HG03469 (cell line): ENCODE data around the gene F8.
"Not testable (repeated sequence)": the region's sequence is repeated elsewhere in the genome, so short reads cannot be mapped to it uniquely, and the experiment has no call there.

Experiments
- ATAC-seq: cut with Tn5 transposase; IDR thresholded peaks from one replicate; pipeline ENCODE4 v1.9.1; 2021; ENCODE audit warnings: mild to moderate bottlenecking, moderate library complexity, moderate number of reproducible peaks; ENCODE audit not compliant: unreplicated experiment

F8 gene

GRCh38 chrX:154819771-154820341 lies 202.7 kb downstream of the F8 start:
- no peak for ATAC-seq

DNA sequence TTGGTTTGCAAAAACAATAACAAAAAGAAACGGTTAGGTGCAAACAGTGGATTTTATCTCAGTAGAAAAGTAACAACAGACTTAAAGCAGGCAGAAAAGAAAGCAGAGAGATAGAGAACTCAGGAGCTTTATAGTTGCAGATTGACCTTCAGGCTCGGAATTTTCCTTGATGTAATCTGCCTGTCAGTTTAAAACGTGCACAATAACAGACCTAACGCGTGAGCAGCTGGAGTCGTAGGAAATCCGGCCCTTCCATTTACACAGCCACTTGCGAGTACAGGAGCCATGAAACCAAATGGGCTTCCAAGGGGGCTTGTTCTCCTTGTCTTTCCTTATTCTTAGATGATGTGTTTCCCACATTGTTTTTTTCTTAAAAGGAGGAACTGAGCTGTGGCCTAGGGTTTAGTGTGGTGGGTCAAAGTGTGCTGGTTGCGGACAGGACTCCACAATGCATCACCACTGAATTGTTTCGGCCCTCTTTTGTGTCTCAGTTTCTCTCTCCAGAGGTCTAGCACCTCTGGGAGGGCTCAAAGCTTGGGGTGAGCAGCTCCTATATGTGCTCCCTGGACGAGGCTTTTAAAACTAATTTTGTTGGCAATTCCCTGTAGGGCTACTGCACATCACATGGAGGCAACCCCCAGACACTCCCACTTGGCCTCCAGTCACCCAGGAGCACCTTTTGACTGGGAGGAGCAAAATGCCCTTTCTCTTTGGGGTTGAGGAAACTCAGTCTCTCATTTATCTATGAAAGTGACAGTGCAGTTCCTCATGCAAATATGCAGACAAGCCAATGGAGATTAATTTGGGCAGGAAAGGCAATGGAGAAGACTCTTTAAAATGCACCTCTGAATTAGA lies 203.4 kb downstream of the F8 start:
- no peak for ATAC-seq

- ATAC-seq = not testable (repeated sequence)
Measured at GRCh38 chrX:154817048-154817618, 205.4 kb downstream of the F8 start.

- ATAC-seq = not testable (repeated sequence)
Measured at GRCh38 chrX:154816326-154816898, 206.1 kb downstream of the F8 start.

DNA sequence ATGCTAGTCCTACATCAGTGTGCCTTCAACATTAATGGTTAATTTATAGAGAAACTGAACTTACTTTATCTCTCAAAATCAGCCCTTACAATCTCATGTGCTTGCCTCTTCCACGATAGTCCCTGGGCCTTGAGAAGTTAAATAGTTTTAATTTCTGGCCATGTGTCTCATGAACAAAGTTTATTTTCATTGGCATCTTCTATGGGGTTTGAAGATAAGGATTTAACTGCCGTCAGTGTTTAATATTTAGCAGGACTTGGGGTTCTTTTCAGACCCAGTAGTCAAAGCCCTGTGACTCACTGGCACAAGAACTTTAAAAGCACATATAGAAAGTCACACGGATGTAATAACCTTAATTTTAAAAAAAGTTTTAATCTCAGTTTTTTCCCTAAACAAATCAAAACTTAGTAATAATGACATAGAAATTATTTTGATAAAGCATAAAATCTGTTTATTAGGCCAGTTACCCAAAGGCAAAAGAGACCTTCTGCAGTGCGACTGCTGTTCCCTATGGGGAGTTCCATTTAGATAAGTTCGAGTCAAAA lies 207.2 kb downstream of the F8 start:
- ATAC-seq = no peak

- no peak for ATAC-seq
Measured at GRCh38 chrX:154813801-154814200, 208.7 kb downstream of the F8 start.

DNA sequence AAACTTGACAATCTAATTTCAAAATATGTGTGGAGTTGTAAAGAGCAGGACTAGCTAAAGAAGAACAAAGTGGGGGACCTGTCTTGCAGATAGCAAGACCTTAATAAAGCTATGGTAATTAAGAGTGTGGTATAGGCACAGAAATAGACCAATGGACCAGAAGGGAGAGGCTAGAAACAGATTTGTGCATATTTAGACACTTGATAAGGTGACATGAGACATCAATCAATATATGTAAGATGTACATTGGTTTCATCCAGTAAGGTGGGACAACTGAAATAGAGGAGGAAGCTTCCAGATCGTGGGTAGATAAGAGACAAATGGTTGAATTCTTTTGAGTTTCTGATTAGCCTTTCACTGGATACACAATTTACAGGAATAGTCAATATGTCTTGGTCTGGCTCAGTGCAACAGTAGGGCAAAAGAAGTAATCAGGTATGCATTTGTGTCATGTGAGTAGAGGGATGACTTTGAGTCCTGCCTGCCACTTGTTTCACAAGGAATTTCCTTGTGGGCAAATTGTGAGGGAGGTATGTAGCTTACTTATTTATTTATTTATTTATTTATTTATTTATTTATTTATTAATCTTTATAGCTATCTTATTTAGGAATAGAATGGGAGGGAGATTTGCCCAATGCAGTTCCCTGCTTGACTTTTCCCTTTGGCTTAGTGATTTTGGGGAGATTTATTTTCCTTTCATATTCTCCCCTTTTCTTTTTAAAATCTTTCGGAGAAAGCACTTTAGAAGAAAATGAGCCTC lies 210.0 kb downstream of the F8 start:
- no peak for ATAC-seq

DNA sequence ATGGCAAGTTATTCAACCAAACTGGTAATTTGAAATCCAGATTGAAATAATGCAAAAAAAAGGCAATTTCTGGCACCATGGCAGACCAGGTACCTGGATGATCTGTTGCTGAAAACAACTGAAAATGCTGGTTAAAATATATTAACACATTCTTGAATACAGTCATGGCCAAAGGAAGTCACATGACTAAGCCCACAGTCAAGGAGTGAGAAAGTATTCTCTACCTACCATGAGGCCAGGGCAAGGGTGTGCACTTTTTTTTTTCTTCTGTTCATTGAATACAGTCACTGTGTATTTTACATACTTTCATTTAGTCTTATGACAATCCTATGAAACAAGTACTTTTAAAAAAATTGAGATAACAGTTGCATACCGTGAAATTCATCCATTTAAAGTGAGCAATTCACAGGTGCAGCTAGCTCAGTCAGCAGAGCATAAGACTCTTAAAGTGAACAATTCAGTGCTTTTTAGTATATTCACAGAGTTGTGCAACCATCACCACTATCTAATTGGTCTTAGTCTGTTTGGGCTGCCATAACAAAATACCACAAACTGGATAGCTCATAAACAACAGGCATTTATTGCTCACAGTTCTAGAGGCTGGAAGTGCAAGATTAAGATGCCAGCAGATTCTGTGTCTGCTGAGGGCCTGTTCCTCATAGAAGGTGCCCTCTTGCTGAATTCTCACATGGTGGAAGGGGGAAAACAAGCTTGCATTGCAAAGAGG lies 212.4 kb downstream of the F8 start:
- no peak for ATAC-seq

DNA sequence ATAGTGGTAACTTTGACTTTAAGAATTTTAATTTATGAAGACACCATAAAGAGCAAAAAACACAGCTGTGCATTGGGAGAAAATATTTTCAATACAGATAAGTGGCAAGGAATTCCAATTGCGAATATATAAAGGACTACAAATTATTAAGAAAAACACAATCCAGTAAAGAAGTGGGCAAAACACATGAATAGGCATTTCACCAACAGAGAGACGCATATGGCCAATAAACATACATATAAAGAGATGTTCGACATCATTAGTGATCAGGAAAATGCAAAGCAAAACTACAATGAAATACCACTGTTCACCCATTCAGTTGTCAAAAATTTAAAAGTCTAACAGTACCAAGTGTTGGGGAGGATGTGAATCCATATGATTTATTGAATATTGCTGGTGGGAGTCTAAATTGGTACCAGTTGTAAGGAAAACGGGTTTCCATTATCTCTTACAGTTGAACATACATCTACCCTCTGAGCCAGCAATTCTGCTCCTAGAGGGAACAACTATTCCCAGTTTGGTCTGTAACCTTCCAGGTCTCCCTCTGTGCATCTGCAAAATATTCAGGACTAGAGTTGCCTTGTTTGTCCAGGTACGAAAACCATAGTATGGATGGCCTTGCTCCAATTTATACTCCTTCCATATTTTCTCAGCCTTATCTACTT lies 215.6 kb downstream of the F8 start:
- no peak for ATAC-seq

DNA sequence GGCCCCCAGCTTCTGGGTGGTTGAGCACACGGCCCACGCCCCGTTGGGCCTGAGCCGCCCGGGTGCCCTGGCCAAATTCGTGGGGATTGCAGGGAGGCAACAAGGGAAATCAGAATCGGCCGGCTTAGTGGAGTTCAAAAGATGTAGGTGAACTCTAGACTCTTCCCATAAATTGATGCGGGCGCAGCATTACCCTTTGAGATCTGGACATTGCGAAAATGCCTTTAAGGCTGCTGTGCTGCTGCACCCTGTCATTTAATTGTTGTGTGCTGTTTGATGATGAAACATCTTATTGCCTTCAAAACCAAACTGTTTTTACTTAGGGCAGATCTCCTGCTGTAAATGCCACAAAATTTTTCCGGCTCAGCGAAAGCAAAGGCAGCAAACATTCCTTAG lies 216.8 kb downstream of the F8 start:
- ATAC-seq = no peak

DNA sequence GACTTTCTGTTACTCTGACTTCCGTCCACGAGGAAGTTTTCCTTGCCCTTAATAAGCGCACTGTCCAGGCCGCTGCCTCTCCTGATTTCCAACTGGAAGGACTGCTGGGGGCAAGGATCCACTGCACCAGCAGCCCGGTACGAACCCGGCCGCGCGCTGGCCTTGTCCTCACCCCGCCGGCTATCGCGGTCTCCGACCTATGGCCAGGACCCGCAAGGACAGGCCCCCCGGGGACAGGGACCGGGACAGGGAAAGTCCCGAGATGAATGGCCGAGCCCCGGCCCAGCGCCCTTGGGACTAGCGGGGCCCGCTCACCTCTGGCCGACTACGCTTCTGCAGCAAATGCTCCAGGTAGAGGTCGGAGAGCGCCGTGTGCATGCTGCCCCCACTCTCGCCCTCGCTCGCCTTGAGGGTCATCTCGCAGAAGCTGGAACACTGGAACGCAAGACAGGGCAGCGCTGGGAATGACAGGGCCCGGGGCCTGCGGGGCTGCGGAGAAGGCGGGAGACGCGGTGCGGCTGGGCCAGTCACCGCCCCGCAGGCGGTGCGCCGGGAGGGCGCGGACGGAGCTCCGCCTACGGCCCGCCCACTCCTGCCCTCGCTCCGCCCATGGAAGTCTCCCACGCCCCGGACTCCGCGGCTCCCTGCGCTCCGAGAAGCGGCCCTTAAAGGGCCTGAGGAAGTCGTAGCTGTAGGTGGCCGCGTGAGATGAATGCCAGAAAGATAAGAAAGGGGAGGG lies 217.4 kb downstream of the F8 start, which contains the start of gene MPP1:
Gene MPP1 (minus strand): TSS at position 529 of the 739 bp plus-strand sequence. CDS start 112 bp downstream, at position 417.
- ATAC-seq = peak; percentile 77

DNA sequence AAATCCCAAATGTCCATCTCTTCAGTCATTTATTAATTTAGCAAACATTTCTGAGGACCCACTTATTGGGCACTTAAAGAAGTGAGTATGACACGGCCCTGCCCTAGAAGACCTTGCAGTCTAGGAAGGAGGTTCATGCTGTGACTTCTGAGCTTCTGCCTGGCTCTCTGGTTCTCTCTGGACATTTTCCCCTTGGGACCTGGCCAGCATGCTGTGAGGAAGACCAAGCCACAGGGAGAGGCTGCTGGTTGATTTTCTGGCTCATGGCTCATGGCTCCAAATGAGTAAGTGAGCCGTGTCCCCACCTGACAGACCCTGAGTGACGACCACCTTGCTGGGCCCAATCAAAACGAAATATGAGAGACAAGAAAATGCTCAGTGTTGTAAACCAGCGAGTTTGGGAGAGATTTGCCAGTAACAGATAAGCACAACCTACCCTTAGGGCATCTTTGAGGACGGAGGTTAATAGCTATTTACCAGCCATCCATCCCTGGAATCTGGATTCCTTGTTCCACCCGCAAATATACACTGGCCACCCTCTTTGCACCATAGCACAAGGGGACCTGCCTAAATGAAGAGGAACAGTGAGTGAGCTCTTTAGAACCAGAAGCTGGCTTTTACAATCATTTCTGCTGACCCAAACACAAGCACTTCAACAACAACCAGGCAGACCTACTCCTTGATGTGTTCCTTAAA lies 218.1 kb downstream of the F8 start:
- ATAC-seq = no peak

DNA sequence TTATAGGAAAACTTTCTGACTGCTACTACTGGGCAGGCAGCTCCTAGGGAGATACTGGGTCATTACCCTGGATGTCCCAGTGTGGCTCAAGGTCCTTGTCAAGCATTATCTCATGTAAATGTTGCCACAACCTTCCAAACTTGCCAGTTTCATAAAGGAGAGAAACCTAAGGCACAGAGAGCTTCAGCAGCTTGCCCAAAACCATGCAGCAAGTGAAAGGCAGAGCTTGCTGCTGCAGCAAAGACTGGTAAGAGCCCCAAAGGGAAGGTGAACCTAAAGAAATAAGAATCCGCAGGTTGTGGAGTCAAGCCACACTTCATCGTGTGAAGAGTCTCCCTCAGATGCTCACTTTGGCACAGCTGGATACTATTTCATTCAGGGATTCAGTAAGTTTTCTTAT lies 219.6 kb downstream of the F8 start:
- ATAC-seq = no peak

DNA sequence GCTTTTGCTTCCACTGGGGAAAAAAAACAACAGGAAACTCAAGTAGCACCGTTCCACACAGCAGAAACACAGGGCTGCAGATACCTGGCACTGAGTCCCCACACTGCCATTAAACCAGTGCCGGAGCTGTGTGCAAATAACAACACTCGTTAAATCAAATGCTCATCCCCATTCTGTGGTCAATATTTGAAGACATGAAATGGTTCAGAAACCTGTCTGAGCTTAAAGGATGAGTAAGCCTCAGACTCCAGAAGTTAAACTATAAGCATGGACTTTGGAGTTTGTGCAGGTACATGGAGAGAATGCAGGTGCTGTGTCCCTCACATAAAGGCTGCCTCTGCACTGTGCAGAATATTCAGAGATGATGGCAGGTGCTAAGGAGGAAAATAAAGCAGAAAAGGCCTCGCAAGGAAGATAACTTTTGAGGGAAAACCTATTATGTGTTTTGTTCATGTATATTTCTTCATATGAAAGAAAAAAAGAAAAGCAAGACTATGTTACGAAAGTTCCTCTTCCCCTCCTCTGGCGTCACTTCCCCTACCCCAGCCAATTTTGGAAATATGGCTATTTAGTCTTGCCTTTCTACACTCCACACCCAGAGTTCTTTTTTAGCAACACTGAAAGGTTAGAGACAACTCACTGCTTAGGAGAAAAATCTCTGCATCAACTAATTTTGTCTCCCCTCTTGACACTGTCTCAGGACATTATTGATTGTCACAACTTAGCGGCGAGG lies 221.9 kb downstream of the F8 start:
- ATAC-seq = no peak

- no peak for ATAC-seq
Measured at GRCh38 chrX:154799556-154800348, 222.8 kb downstream of the F8 start.

DNA sequence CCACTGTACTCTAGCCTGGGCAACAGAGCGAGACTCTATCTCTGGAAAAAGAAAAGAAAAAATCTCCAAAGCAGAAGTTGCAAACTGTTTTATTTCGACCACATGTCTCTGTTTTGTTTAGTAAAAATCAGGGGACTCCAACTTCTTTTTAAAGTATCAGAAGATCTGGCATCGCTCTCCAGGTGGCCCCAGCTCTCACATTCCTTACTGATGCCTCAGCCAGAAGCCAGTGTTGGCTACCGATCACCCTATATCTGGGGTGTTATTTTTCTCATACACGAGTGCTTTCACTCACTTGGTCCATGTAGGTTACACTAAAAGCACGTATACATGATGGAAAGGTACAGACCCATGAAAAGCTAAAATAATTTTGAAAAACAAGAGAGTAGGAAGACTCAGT lies 225.5 kb downstream of the F8 start:
- no peak for ATAC-seq

DNA sequence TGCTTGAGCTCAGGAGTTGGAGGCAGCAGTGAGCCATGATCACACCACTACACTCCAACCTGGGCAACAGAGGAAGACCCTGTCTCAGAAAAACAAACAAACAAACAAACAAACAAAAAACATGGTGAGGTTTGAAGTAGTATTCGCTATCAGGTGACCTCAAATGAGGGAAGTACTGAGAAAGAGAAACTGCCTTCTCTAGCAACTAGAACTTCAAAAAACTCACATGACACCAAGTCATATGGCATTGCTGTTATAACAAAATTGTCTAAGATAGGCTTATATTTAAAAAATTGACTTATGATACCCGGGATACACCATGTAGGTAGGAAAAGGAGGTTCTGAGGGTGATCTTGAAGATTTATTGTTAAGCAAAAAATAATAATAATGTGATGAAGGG lies 227.5 kb downstream of the F8 start:
- no peak for ATAC-seq
